HG03565 (cell line): ENCODE results near the gene YKT6.

ENCODE experiments used
- ATAC-seq: cut with Tn5 transposase; IDR thresholded peaks from one replicate; pipeline ENCODE4 v1.9.1; 2021; ENCODE audit warnings: mild to moderate bottlenecking, moderate library complexity; ENCODE audit not compliant: unreplicated experiment

Gene YKT6

DNA sequence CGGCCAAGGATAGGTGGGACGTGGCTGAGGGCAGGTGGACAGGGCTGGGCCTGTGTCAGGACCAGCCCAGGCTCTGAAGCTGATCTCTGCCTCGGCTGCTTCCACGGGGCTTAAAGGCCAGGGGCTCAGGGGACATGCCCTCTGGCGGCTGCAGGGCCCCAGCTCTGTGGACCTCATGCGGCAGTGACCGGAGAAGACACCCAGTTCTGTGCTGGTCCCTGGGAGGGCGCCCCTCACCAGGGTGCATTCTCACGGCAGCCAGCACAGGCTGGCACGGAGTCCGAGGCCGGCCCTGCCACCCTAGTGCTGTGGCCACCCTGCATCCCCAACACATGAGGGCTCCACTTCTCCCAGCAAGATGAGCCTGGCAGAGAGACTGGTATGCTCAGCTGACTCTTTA lies 30.3 kb downstream of the YKT6 start:
- ATAC-seq, result no peak

DNA sequence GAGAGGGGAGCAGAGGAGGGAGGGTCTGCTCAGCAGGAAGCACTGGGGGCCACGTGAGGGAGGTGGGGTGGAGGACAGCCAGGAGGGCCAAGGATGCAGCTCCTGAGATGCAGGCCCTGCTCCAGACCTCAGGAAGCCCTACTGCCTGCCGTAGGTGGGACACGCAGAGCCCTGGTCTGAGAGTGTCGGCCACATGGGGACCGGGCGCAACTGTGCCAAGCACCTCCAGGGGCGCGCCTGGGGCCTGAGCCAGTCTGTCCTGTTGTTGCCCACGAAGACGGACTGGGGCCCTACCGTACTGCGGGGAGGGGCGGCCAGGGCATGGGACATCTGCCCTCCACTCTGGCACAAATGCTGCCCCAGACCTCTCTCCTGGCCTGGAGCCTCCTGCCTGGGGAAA lies 31.6 kb downstream of the YKT6 start:
- no peak for ATAC-seq

DNA sequence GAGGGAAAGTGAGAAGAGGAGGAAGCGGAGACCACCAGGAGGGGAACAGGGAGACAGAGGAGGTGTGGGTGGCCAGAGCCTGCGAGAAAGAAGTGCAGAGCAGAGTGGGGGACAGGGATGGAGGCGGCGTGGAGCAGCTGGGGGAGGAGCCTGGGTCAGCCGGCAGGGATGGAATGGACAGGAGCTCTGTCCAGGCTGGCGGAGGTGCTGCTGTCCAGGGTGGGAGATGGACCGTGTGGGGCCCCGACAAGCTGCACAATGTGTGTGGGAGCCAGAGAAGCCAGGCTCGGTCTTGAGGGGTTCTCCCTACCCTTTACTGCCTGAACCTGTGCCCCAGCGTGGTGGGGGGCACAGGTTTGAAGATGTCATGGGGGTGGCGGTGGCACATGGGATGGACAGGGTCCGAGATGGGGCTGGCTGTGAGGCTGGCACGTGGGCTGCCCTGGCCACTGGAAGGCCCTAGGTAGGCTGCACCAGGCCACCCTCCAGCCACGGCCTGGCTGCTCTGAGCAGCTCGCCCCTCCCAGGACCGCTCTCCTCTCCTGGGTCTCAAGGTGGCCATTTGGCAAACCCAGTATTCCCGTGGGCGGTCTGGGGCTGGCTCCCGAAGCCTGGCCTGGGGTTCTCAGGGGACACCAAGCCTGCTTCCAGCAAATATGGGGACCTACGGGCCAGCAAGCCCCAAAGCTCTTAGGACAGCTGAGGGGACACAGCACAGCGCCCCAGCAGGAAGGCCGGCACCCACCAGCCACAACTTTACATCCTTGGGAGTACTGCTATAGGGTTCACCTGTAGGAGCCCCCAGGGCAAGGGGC lies 32.3 kb downstream of the YKT6 start:
- ATAC-seq, result no peak

DNA sequence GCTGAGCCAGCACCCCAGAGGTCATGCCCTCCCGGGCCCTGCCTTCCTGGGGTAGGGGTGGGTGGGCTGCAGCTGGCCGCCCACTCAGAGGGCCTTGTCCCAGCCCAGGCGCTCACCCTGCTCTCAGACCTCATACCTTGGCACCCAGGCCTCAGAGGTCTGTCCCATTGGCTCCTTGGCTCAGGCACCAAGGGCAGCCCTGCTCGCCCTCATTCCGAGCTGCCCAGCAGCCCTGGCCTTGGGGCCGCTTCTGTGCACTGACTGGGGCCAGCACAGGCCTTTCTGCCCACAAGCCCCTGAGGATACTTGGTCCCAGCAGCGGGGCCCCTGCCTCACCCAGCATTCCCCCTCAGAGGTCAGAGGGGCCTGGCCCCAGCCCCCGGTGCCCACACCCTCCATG lies 34.3 kb downstream of the YKT6 start:
- no peak for ATAC-seq

DNA sequence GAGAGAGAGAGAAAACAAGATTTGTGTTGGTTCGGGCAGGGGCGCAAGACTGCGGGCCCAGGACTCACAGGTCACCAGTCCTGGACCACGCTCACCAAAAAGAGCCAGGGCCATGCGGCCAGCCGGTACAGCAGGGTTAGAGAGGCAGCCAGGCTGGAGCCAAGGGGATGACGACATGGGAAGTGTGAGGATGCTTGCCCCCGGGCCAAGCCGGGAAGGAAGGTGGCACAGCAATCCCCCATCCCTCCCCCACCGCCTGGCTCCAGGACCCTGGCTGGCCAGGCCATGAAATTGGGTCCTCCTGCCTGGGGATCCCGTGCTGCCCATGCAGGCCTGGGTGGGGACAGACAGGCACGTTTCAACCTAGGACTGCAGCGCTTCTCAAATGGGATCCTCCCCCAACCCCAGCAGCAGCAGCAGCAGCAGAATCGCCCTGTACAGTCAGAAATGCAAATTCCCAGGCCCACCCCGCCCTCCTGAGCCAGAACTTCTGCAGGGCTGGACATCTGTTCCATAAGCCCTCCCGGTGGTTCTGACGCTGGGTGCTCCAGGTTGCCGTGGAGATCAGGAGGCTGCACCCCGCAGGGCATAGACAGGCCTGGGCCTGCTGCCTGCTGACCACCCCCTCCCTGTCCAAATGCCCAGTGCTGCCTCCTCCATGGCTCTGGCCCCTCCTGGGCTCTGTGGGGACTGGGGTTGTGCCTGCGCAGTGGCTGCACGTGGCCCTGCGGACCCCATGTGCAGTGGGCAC lies 35.0 kb downstream of the YKT6 start:
- no peak for ATAC-seq

DNA sequence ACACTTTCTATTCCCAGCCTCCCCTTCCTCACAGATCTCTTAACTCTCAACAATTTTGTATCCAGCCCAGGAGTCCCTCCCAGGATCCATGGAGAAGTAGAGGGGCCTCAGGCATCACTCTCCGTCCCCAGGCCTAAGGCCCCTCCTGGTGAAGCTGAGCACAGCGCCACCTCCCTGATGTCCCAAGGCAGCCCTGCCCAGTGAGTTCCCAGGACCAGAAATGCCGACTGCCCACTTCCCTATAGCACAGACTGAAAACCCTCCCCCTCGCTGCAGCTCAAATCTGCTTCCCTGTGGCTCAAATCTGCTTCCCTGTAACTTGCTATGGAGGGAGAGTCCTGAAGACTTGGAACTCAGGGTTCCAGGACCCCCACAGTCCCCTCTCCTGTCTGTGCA lies 35.6 kb downstream of the YKT6 start:
- no peak for ATAC-seq

DNA sequence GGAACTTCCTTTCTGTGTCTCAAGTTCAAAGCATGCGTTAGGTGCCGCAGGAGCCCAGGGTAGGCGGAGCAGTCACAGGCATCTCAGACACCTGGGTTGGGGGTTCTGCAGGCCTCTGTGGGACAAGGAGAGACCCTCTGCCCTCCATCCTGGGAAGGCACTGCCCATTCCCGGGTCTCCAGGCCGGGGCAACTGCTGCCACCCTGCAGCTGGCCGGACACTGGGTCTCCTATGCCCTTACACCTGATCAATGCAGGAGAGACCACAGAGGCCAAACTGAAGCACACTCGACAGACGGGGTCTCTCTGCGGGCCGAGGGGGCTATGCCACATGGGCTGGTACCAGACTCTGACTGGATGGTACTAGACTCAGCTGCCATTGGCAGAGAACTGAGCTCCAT lies 36.9 kb downstream of the YKT6 start:
- no peak for ATAC-seq

DNA sequence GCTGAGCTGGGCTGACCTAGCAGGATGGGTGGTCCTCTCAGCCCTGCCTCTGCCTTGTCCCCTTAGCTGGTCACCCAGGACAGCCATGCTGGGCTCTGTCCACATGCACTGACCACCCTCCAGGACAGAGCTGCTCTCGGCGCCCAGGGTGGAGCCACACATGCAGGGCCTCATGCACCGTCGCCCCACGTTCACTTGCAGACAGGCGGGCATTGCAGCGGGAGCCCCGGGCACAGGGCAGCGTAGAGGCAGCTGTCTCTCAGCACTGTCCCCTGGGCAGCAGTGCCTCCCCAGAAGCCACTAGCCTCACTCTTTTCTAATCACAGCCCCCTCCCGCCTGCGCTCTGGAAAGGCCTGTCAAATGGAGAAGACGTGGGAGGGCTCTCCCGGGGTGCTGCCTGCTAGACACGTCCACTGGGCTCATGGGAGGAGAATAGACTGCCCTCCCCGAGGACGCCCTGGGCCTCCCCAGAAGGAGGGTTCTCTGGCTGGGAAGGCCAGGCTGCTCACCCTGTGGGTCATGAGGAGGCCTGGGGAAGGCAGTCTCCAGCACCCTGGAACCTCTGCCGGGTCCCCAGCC lies 37.4 kb downstream of the YKT6 start:
- ATAC-seq, result no peak

DNA sequence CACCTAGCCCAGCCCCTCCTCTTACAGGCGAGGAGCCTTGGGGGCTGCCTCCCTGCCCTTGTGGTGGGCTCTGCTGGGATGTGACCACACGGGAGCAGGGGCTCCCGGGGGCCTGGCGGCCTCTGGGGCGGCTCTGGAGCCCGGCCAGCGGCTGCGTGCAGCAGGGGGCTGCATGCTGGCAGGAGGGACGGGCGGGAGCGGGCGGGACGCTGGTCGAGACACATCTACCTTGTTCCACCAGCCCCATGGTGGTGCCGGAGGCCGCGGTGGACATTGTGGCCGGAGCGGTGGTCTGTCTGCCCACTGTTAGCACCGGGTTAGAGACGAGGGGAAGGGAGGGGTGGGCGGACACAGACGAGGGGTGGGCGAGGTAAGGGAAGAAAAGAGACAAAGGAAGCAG lies 38.6 kb downstream of the YKT6 start:
- no peak for ATAC-seq

DNA sequence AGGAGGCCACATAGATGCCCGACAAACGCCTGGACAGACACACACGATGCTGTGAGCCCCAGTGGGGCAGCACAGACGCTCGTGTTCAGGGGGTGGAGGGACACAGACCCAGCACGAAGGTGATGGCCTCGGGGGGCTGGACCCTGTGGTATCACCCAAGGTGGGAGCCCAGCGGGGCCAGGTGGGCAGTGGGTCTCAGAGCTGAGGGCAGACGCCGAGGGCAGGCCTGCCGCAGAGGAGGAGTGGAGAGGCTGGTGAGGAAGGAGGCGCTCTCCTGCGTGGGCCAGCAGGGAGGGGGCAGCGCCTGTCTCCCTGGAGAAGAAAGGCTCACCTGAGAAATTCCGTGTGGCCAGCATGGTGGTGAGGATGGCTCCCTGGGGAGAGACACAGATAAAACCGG lies 39.6 kb downstream of the YKT6 start:
- no peak for ATAC-seq

DNA sequence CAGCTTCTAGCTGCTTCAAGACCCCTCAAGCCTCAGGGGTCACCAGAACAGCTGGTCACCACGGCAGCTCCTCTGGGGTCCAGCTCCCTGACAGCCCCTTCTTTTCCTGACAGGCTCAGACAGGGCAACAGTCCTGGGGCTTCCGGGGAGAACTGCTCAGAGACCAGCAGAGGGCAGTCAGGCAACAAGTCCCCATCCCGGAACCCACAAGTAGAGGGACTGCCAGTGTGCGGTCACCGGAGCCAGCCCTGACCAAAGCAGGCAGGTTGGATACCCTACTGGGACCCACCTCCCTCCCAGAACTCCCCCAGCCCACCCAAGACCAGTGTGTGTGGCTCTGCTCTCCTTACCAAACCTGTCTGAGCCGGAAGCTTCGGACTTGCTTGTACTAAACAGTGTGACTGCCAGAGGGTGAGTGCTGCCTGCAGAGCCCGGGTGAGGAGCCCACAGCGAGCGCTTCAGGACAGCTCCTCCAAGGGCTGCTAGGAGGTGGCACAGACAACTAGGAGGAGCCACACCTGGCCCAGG lies 40.3 kb downstream of the YKT6 start:
- ATAC-seq, result peak; percentile 71

DNA sequence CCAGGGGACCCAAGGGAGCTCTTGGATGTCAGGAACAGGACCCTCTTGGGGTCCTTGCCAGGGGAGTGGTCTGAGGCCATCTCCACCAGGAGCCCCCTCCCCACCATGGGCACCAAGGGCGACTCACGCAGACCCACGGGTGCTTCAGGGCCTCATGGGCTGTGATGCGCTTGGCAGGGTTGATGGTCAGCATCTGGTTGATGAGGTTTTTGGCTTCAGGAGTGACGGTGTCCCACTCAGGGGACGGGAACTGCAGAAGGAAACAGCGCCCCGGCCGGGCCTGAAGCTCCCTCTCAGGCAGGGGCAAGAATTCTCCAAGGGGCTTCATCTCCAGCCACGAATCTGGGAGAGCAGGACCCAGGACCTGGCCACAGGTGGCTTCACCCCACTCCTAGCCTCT lies 41.3 kb downstream of the YKT6 start:
- no peak for ATAC-seq

DNA sequence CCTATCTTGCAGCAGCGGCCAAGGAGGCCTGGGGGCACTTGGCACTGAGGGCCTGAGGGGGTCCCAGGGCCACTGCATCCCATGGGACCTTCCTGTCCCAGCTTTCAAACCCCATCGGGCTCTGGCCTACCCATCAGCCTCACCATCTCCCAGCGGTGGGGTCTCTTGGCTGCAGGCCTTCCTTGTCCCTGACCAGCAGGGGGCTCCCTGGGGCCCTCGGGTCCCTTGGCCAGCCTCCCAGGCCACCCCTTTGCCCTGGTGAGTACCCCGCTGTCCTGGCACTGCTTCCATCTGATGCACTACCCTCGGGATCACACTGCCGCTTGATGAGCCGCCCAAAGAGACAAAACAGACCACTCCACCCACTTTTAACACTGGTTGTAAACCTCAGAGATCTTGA lies 43.5 kb downstream of the YKT6 start:
- no peak for ATAC-seq

DNA sequence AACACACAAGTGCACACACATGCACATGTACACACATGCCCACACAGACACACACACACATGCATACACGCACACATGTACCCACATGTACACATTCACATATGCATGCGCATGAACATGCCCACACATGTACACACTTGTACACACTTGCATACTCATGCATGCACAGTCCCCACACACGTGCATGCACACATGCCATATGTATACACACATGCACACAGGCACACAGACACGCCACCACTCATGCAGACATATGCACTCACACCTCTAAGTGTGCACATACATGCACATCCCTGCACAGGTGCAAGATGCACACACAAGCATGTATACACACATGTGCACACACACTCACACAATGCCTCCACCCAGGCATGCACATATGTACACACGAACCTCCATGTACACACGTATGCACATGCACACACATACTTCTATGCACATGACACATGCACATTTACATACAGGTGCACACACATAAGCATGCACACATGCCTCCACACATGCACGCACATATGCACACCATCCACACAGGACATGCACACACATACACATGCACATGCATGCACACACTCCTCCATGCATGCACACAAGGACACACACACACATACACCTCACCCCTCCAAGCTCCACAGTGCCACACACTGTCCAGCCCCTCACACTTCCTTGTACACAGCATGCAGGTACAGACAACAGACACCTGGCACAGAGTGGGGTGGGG lies 45.8 kb downstream of the YKT6 start:
- ATAC-seq, result no peak

DNA sequence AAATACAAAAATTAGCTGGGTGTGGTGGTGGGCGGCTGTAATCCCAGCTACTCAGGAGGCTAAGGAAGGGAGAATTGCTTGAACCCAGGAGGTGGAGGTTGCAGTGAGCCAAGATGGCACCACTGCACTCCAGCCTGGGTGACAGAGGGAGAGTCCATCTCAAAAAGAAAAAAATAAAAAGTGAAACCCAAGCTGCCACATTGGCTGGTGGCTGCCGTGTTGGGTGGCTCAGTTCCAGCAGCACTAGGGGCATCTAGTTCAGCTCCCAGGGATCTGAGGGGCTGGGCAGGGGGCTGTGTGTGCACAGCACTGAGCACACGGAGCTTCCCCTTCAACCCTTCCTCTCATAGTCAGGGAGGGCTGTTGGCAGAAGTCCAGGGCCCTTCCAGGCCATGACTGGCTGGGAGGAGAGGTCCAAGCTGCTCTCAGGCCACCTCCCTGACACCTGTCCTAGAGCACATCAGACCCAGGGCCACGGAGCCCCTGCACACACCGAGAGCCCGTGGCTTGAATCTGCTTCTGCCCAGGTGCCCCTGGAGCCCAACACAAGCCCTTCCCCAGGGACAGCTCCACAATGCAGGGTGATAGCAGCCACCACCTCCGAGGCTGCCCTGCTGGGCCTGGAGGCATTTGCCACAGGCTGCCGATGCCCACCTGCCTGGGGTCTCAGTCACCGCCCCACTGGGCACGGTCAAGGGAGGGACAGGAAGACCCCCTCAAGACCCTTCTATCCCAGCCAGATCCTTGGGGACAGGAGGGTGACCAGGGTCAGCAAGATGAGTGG lies 47.3 kb downstream of the YKT6 start:
- no peak for ATAC-seq

DNA sequence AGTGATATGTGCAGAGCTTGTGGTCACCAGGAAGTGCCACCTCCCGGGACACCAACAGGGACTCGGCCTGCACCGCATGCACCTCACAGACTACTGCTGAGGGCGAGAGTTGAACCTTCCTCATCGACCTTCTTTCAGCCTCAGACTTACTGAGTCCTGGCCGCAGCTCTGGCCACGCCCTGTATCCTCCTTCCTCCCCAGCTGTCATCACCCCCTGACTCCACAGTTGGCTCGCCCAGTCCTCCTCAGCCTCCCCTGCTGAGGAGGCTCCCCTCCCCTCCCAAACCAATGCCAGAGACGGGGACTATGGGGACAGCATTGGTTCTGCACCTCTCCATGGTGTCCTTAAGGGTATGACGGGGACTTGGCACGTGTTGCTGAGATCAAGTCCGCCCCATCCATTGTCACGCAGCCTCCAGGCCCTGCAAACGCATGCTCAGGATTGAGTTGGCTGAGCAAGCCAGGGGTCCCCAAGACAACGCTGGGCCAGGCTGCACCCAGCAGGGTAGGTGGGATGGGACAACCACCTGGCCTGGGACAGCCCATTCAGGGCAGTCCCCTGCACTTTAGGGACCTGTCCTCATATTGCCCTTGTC lies 49.0 kb downstream of the YKT6 start:
- no peak for ATAC-seq

DNA sequence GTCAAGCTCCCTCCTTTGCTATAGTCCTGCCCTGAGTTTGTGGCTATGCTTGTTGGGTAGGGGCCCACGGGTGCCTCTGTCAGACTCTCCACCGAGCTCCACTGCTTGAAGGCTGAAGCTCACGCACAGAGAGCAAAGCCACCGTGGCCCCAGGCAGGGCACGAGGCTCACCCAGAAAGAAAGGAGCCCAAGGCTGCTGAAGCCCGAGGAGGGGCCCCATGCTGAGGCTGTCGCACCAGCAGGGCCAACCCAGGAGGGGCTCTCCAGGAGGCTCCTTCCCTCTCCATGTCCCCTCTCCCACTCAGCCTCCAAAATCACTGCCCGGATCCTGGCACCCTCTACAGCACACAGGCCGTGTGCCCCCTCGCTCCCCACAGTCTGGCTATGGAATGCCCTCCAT lies 50.5 kb downstream of the YKT6 start:
- no peak for ATAC-seq

DNA sequence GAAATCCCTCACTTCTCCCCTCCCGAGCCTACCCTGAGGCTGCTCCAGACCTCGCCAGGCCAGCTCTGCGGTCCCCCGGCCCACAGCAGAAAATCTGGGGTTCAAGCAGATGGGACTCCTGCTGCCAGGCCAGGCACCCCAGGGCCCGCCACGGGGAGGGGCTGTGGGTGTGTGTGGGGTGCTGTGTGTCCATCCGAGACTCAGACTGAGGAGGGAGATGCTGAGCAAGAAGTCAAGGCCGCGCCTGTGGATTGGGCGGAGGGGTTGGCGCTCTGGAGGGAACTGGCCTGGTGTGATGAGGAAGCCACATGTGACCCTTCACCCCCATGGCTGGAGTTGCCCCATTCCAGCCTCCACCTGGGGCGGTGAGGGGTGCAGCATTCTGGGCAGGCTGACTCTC lies 51.1 kb downstream of the YKT6 start:
- ATAC-seq, result no peak

DNA sequence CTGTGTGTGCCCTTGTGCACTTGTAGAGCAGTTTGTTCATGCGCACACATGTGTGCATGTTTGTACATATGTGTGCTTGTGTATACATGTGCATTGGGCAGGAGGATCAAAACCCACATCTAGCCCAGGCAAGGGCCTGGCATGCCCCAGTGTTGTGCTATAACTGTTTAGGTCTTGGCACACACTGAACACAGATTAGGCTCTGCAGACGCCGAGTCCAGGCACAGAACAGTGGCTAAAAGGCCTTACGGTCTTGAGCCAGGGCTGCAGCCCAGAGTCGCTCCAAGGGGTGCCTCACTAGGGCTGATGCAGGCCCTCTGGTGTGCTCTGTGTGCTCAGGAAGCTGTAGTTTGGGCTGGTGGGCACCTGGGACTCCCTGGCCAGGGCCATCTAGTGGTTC lies 55.7 kb downstream of the YKT6 start:
- ATAC-seq, result no peak

DNA sequence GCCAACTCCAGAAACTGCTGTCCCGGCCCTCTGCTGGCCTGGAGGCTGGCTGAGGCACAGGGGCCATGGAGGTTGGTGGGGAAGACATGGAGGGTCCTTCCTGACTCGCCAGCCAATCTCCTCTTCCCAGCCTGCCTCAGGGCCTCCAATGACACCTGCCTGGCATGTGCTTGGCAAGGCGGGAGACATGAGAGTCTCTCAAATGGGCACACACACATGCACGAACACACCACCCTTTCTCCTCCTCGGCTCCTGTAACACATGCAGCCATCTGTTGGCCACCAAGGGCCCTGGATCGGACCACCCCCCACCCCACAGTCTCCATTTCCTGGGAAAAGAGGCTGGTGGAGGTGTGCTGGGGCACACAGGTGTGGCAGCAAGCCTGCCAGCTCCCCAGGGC lies 56.4 kb downstream of the YKT6 start:
- ATAC-seq, result no peak
